ENCODE data around the gene HSF4.
A peak's percentile ranks its signal among the peaks of the same experiment; 100 is the strongest.
"Not testable (repeated sequence)": the region's sequence is repeated elsewhere in the genome, so short reads cannot be mapped to it uniquely, and the experiment has no call there.

HSF4 gene, protein sequence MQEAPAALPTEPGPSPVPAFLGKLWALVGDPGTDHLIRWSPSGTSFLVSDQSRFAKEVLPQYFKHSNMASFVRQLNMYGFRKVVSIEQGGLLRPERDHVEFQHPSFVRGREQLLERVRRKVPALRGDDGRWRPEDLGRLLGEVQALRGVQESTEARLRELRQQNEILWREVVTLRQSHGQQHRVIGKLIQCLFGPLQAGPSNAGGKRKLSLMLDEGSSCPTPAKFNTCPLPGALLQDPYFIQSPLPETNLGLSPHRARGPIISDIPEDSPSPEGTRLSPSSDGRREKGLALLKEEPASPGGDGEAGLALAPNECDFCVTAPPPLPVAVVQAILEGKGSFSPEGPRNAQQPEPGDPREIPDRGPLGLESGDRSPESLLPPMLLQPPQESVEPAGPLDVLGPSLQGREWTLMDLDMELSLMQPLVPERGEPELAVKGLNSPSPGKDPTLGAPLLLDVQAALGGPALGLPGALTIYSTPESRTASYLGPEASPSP

DNA sequence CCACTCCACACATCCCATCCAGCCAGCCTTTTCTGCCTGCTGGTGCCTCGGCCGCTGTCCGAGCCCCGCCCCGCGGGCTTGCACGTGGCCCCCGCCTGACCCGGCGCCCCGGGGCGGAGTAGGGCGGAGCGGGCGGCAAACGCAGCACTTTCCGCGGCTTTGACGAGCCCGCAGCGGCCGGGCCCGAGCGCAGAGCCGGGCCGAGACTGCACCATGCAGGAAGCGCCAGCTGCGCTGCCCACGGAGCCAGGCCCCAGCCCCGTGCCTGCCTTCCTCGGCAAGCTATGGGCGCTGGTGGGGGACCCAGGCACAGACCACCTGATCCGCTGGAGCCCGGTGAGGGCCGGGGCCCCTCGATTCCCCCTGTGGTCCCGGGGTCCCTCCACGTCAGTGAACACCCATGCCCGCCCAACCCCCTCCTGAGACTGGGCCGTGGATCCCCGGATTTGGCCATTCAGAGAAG, at the start of gene HSF4:
HSF4 (plus strand) TSS at position 147 of the 463 bp plus-strand sequence; CDS start at position 214, 67 bp downstream.
- H3K27ac ChIP-seq = peak within 1 kb of the TSS; percentile 62
- TF ChIP-seq ZFX (IDR thresholded peaks at IDR 0.05) = no peak
- TF ChIP-seq, protein P1, sequence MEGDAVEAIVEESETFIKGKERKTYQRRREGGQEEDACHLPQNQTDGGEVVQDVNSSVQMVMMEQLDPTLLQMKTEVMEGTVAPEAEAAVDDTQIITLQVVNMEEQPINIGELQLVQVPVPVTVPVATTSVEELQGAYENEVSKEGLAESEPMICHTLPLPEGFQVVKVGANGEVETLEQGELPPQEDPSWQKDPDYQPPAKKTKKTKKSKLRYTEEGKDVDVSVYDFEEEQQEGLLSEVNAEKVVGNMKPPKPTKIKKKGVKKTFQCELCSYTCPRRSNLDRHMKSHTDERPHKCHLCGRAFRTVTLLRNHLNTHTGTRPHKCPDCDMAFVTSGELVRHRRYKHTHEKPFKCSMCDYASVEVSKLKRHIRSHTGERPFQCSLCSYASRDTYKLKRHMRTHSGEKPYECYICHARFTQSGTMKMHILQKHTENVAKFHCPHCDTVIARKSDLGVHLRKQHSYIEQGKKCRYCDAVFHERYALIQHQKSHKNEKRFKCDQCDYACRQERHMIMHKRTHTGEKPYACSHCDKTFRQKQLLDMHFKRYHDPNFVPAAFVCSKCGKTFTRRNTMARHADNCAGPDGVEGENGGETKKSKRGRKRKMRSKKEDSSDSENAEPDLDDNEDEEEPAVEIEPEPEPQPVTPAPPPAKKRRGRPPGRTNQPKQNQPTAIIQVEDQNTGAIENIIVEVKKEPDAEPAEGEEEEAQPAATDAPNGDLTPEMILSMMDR (conservative IDR thresholded peaks at IDR 0.05) = no peak

DNA sequence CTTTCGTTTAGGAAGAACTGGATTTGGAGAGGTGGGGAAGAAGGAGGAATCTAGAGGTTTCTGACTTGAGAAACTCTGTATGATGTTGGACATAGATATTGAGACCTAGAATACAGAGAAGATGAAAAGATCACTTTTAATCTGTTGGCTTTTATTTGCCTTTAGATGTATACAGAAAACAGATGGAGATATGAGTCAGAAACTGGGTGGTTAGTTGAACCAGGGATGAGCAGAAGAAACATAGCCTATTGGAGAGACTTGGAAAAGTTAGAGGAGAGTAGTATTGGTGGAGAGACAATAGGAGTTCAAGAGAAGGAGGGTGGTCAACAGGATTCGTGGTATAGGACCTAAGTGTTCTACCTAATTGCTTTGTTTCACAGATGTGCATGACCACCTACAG, 49.8 kb upstream of the HSF4 start:
- no peak overlapping the region for H3K27ac ChIP-seq
- TF ChIP-seq, protein P1 (conservative IDR thresholded peaks at IDR 0.05) = no peak
- no peak for TF ChIP-seq ZFX (IDR thresholded peaks at IDR 0.05)

DNA sequence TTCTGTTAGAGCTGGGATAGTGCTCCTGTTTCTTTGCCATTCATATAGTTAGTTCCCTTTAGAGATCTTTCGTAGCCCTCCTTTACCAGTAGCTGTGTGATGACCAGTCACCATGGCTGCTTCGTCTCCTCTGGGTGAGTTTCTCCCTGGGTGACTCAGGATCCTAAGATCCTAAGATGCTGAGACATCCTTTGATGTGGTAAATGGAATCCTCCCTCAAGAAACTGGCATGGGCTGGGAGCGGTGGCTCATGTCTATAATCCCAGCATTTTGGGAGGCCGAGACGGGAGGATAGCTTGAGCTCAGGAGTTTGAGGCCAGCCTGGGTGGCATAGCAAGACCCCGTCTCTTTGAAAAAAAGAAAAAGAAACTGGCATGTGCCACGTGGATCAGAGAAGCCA, 48.9 kb upstream of the HSF4 start:
- no peak overlapping the region for H3K27ac ChIP-seq
- TF ChIP-seq, protein P1 (conservative IDR thresholded peaks at IDR 0.05) = no peak
- no peak for TF ChIP-seq ZFX (IDR thresholded peaks at IDR 0.05)

DNA sequence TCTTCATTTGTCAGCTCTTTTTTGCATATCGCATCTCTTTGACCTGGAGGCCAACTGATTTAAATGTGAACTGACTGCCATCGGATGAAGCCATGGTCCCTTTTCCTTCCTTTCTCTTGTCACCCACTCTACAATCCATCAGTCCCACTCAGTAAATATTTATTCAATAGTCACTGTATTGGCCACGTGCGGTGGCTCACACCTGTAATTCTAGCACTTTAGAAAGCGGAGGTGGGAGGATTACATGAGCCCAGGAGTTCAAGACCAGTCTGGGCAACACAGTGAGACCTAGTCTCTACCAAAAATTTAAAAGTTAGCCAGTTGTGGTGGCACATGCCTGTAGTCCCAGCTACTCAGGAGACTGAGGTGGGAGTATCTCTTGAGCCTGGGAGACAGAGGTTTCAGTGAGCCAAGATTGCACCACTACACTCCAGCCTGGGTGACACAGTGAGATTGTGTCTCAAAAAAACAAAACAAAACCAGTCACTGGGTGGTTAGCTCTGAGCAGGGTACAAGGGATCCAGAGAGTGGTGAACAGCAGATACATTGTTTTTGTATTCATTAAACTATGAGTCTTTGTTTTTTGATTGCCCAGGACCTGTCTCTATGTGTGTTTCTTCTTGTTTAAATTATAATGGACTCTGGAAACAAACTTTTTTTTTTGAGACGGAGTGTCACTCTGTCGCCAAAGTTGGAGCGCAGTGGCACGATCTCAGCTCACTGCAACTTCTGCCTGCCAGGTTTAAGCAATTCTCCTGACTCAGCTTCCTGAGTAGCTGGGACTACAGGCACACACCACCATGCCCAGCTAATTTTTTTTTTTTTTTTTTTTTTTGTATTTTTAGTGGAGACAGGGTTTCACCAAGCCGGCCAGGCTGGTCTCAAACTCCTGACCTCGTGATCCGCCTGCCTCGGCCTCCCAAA, 47.9 kb upstream of the HSF4 start:
- TF ChIP-seq, protein P1 (conservative IDR thresholded peaks at IDR 0.05) = no peak
- TF ChIP-seq ZFX (IDR thresholded peaks at IDR 0.05) = no peak
- H3K27ac ChIP-seq = no peak overlapping the region

DNA sequence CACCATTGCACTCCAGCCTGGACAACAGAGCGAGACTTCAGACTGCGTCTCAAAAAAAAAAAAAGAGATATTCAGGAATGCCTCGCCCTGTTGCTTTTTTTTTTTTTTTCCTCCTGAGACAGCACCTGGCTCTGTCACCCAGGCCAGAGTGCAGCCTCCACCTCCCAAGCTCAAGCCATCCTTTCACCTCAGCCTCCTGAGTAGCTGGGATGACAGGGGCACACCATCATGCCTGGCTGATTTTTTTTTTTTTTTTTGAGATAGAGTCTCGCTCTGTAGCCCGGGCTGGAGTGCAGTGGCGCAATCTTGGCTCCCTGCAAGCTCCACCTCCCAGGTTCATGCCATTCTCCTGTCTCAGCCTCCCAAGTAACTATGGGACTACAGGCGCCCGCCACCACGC, 46.8 kb upstream of the HSF4 start:
- TF ChIP-seq, protein P1 (conservative IDR thresholded peaks at IDR 0.05) = no peak
- no peak for TF ChIP-seq ZFX (IDR thresholded peaks at IDR 0.05)
- no peak overlapping the region for H3K27ac ChIP-seq

DNA sequence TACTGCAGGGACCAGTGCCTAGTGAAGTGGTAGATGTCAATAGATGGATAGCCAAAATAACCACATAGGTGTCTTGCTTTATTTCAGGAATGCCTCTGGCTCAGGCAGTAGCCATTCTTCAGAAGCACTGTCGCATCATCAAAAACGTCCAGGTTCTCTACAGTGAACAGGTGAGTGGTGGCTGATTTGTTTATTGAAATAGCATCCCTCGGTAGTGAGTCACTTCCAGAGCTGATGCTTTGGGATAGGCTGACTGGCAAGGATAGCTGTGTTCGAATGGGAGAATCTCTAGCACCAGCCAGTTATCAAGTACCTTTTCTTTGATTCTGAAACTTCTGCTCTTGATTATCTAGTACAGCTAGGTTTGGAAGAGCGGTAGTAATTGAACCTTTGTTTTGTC, 44.5 kb upstream of the HSF4 start:
- TF ChIP-seq, protein P1 (conservative IDR thresholded peaks at IDR 0.05) = no peak
- no peak for TF ChIP-seq ZFX (IDR thresholded peaks at IDR 0.05)
- H3K27ac ChIP-seq = no peak overlapping the region

DNA sequence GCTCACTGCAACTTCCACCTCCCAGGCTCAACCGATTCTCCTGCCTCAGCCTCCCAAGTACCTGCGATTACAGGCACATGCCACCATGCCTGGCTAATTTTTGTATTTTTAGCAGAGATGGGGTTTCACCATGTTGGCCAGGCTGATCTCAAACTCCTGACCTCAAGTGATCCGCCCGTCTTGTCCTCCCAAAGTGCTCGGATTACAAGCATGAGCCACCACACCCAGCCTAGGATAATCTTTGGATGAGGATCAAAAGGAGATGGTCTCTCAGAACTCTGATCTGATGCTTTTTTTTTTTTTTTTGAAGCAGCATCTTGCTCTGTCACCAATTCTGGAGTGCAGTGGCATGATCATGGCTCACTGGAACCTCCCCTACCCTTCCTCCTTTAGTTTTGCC, 41.7 kb upstream of the HSF4 start:
- not testable (repeated sequence) for H3K27ac ChIP-seq

Data from C4-2B (cell line).